ENCODE results near the gene DHX15.

GRCh38 chr4:24569662-24570061, 14.7 kb downstream of the DHX15 start:
- TF ChIP-seq, protein P1, sequence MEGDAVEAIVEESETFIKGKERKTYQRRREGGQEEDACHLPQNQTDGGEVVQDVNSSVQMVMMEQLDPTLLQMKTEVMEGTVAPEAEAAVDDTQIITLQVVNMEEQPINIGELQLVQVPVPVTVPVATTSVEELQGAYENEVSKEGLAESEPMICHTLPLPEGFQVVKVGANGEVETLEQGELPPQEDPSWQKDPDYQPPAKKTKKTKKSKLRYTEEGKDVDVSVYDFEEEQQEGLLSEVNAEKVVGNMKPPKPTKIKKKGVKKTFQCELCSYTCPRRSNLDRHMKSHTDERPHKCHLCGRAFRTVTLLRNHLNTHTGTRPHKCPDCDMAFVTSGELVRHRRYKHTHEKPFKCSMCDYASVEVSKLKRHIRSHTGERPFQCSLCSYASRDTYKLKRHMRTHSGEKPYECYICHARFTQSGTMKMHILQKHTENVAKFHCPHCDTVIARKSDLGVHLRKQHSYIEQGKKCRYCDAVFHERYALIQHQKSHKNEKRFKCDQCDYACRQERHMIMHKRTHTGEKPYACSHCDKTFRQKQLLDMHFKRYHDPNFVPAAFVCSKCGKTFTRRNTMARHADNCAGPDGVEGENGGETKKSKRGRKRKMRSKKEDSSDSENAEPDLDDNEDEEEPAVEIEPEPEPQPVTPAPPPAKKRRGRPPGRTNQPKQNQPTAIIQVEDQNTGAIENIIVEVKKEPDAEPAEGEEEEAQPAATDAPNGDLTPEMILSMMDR (IDR thresholded peaks at IDR 0.05), result no peak
- TF ChIP-seq POLR2A (IDR thresholded peaks at IDR 0.05), result no peak
